Loucy (cell line): ENCODE data around the gene SLX9.

Experiments
- CTCF ChIP-seq: fragments of 200-600 bp; sonication (generic); conservative IDR thresholded peaks from 2 replicates; pipeline ENCODE4 v1.5.1; 2014; ENCODE audit warnings: mild to moderate bottlenecking, antibody characterized with exemption, low read length
- EZH2phosphoT487 ChIP-seq: fragments of 200-600 bp; IDR thresholded peaks from 2 replicates; pipeline ENCODE4 v1.6.1; 2018; ENCODE audit warnings: antibody characterized with exemption, mild to moderate bottlenecking, moderate library complexity, borderline replicate concordance

DNA sequence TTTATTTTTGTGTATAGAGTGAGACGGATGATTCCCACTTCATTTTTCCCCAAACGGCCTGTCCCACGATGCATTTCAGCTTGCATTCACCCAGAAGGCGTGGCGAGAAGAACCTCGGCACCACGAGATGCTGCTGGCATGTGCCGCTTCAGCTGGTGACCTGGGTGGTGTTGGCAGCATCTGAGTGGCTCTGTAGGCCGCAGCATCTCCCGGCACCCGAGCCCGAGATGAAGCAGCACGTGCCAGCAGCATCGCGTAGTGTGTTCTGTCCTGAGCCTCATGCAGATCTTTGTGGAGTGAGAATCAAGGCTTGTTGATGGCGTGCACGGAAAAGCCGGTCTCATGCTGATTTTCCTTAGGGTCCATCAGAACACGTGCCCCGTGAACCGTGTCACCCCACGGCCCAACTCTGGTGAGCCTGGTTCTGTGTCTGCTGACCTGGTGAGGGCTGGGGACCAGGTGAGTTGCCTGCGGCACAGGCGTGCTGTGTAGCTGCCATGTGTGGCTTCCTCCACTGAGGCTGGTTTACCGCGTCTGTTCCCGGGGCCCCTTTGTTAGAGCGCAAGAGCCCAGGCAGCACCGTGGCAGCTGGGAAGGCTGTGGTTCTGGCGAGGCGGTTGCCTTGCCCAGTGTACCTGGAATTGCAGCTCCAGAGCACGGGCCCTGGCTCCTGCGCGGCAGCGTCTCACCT, 16.7 kb downstream of the SLX9 start:
- no peak for TF ChIP-seq CTCF
- no peak for TF ChIP-seq EZH2phosphoT487
